A549 (cell line): ENCODE results near the gene DSCAML1.

Source experiments
- BHLHE40 ChIP-seq: IDR thresholded peaks from 2 replicates; pipeline ENCODE4 v1.6.1; 2012; ENCODE audit warnings: low read depth, low read length, inconsistent platforms
- KDM1A ChIP-seq: fragments of 200-600 bp; sonication (generic); IDR thresholded peaks from 2 replicates; pipeline ENCODE4 v1.6.1; 2016; ENCODE audit warnings: low read depth, mild to moderate bottlenecking
- RAD21 ChIP-seq, 2 experiments: fragments of >200 bp in 1 of 2; sonication (Bioruptor Twin) in 1 of 2; formaldehyde crosslinking in 1 of 2; IDR thresholded peaks in 1 of 2; conservative IDR thresholded peaks in 1 of 2; 2 replicates in 1 of 2; 3 replicates in 1 of 2; pipeline ENCODE4 v1.6.1; 2012 to 2018; ENCODE audit warnings: inconsistent platforms in 1 of 2
- REST ChIP-seq: fragments of 200-600 bp; sonication (generic); IDR thresholded peaks from 2 replicates; pipeline ENCODE4 v1.6.1; 2016; ENCODE audit warnings: antibody characterized with exemption, mild to moderate bottlenecking, moderate library complexity
- TF ChIP-seq, protein P1 (sequence below): fragments of 150-350 bp; IDR thresholded peaks from 2 replicates; pipeline ENCODE4 v1.6.1; 2014; ENCODE audit warnings: low read depth, mild to moderate bottlenecking, low read length

GRCh38 chr11:117616979-117617378 is 180.0 kb downstream of the DSCAML1 start:
- TF ChIP-seq BHLHE40 (no peak), KDM1A (no peak), RAD21 (conservative IDR thresholded peaks at IDR 0.05 in 1 of 2, IDR thresholded peaks at IDR 0.05 in 1 of 2) (no peak), REST (no peak)
- TF ChIP-seq, protein P1, sequence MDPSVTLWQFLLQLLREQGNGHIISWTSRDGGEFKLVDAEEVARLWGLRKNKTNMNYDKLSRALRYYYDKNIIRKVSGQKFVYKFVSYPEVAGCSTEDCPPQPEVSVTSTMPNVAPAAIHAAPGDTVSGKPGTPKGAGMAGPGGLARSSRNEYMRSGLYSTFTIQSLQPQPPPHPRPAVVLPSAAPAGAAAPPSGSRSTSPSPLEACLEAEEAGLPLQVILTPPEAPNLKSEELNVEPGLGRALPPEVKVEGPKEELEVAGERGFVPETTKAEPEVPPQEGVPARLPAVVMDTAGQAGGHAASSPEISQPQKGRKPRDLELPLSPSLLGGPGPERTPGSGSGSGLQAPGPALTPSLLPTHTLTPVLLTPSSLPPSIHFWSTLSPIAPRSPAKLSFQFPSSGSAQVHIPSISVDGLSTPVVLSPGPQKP, result no peak
